ENCODE data around the gene NTSR1. TPM values are rescaled to one million over a fixed set of nuclear protein-coding genes. Genes with fewer than 3 reads are reported as not detected.

The NTSR1 gene
- polyA plus RNA-seq, 1 donor from 2014 or later = 0.05 TPM

DNA sequence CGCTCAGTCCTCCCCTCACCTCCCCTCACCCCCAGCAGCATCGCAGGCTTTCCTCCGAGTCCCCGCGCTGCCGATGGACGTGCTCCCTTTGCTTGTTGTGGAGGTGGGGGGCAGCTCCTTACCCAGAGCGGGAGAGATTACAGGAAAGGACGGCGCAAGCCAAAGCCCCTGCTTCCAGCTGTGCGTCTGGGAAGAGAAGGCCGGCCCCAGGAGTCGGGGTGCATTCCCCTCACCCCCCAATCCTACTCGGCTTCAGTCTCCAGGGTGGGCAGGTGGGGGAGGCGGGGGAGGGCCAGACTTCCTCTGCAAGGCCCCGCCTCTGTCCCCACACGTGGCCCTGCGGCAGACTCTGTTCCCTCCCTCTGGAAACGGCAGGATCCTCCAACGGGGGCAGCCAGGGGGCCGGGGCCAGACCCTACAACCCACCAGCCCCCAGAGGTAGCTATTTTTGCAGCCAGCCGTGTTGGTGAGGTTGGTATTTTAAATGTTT lies 43.6 kb downstream of the NTSR1 start:
- Histone ChIP-seq H3K36me3 (ENCODE audit: insufficient read depth, low read length) (no peaks in the 10 kb centered on the region), H3K4me2 (ENCODE audit: low read length) (no peak overlapping the region), H3K9ac (ENCODE audit: low read length) (no peak overlapping the region), H2AFZ (ENCODE audit: low read depth, low read length) (no peak overlapping the region), H3K27ac (ENCODE audit: low read length) (no peak overlapping the region), H3K9me2 (ENCODE audit: insufficient read depth, low read length) (no peaks in the 10 kb centered on the region), H3K4me3 (ENCODE audit: low read length) (no peak overlapping the region), H3K79me2 (replicated peaks; ENCODE audit: insufficient read depth, low read length) (no peaks in the 10 kb centered on the region), H3F3A (ENCODE audit: insufficient read depth, low read length, poor library complexity, severe bottlenecking) (no peaks in the 10 kb centered on the region), H3K9me3 (ENCODE audit: low read length) (no peaks in the 10 kb centered on the region), H3K27me3 (ENCODE audit: insufficient read depth, low read depth, low read length) (no peaks in the 10 kb centered on the region), H4K20me1 (ENCODE audit: insufficient read depth) (no peaks in the 10 kb centered on the region)
- TF ChIP-seq CTCF (IDR thresholded peaks at IDR 0.05; ENCODE audit: poor library complexity, severe bottlenecking) (no peak), MXI1 (conservative IDR thresholded peaks at IDR 0.05; ENCODE audit: poor library complexity, severe bottlenecking) (no peak), EZH2 (IDR thresholded peaks at IDR 0.05; ENCODE audit: borderline replicate concordance, insufficient read depth, low read length, poor library complexity, severe bottlenecking) (no peak), EP300 (conservative IDR thresholded peaks at IDR 0.05; ENCODE audit: poor library complexity, severe bottlenecking) (no peak), RAD21 (conservative IDR thresholded peaks at IDR 0.05) (no peak), TAF1 (IDR thresholded peaks at IDR 0.05; ENCODE audit: low read depth) (no peak)

- Histone ChIP-seq H3K9ac (ENCODE audit: low read length) (no peak overlapping the region), H3K4me2 (ENCODE audit: low read length) (no peak overlapping the region), H3K4me3 (ENCODE audit: low read length) (no peak overlapping the region), H3K36me3 (ENCODE audit: insufficient read depth, low read length) (no peaks in the 10 kb centered on the region), H3F3A (ENCODE audit: insufficient read depth, low read length, poor library complexity, severe bottlenecking) (no peaks in the 10 kb centered on the region), H3K27ac (ENCODE audit: low read length) (no peak overlapping the region), H2AFZ (ENCODE audit: low read depth, low read length) (no peak overlapping the region), H3K9me3 (ENCODE audit: low read length) (no peaks in the 10 kb centered on the region), H3K9me2 (ENCODE audit: insufficient read depth, low read length) (no peaks in the 10 kb centered on the region), H3K79me2 (replicated peaks; ENCODE audit: insufficient read depth, low read length) (no peaks in the 10 kb centered on the region), H3K27me3 (ENCODE audit: insufficient read depth, low read depth, low read length) (no peaks in the 10 kb centered on the region), H4K20me1 (ENCODE audit: insufficient read depth) (no peaks in the 10 kb centered on the region)
- no peak for TF ChIP-seq POLR2AphosphoS5 (IDR thresholded peaks at IDR 0.05)
- no peak for TF ChIP-seq EZH2 (IDR thresholded peaks at IDR 0.05; ENCODE audit: borderline replicate concordance, insufficient read depth, low read length, poor library complexity, severe bottlenecking)
- no peak for TF ChIP-seq SMC3 (conservative IDR thresholded peaks at IDR 0.05; ENCODE audit: poor library complexity)
- no peak for TF ChIP-seq RAD21 (conservative IDR thresholded peaks at IDR 0.05)
- no peak for TF ChIP-seq CTCF (IDR thresholded peaks at IDR 0.05; ENCODE audit: poor library complexity, severe bottlenecking)
- TF ChIP-seq TAF1 (IDR thresholded peaks at IDR 0.05; ENCODE audit: low read depth) = no peak
Observed at GRCh38 chr20:62752671-62753501, 44.2 kb downstream of the NTSR1 start.

All from neural cell (in vitro differentiated cells).